HUES6 (cell line): ENCODE data around the gene ATP6V1G3.

Experiments
- H3K27ac ChIP-seq: 2 replicates; pipeline ENCODE4 v1.7.0; 2013; ENCODE audit warnings: low read depth, mild to moderate bottlenecking, low read length, inconsistent platforms
- H3K27me3 ChIP-seq: 2 replicates; pipeline ENCODE4 v1.6.1; 2013; ENCODE audit warnings: low read length; ENCODE audit not compliant: control insufficient read depth, insufficient read depth
- H3K36me3 ChIP-seq: 2 replicates; pipeline ENCODE4 v1.6.1; 2013; ENCODE audit warnings: low read length; ENCODE audit not compliant: control insufficient read depth, insufficient read depth
- H3K4me1 ChIP-seq: 2 replicates; pipeline ENCODE4 v1.6.1; 2013; ENCODE audit warnings: low read length; ENCODE audit not compliant: control insufficient read depth, insufficient read depth
- H3K4me3 ChIP-seq: 2 replicates; pipeline ENCODE4 v1.5.1; 2013; ENCODE audit warnings: low read depth, low read length
- H3K9ac ChIP-seq: one replicate; pipeline ENCODE4 v1.6.1; 2013; ENCODE audit warnings: mild to moderate bottlenecking, low read length
- H3K9me3 ChIP-seq: 2 replicates; pipeline ENCODE4 v1.6.1; 2013; ENCODE audit warnings: low read depth, low read length; ENCODE audit not compliant: control insufficient read depth, insufficient read depth

Gene ATP6V1G3

DNA sequence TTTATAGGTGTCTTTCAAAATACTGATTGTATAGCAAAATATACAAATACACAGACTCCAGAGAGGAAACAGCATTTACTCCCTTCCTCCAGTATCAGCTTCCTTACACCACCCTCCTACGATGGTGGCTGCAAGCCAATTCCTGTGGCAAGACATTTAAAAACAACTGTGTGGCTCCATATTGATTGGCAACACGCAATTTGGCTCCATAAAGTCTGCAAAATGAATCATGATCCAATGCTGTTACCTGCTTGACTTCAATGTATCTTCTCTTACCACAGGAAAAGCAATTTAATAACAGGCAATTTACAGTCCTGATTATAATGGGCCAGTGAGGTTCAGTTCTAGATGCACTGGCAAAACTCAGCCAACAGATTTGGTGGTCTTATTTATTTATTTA lies 19.7 kb upstream of the ATP6V1G3 start:
- Histone ChIP-seq H3K4me1 (peaks cover 4% of the 10 kb centered on the region), H3K9me3 (no peaks in the 10 kb centered on the region), H3K27me3 (no peaks in the 10 kb centered on the region), H3K27ac (no peak overlapping the region), H3K9ac (no peak overlapping the region), H3K4me3 (no peak overlapping the region), H3K36me3 (no peaks in the 10 kb centered on the region)

DNA sequence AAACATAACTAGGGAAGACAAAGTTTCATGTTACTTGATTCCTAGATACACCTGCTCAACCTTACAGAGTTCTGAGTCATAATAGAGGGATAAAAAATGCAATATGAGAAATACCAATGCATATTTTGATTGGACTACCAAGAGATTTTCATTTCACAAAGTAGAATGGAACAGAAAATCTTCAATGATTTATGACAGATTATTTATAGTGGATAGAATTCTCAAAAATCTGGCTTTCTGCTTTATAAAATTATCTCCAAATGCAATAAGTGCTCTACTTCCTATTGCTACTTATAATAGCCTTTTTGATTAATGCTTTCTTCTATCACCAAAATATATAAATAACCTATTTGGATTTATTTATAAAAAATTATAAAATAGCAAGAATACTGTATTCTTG lies 18.9 kb upstream of the ATP6V1G3 start:
- H3K4me3 ChIP-seq, result no peak overlapping the region
- H3K27ac ChIP-seq, result no peak overlapping the region
- peaks cover 4% of the 10 kb centered on the region for H3K4me1 ChIP-seq
- no peaks in the 10 kb centered on the region for H3K27me3 ChIP-seq
- no peaks in the 10 kb centered on the region for H3K9me3 ChIP-seq
- H3K9ac ChIP-seq, result no peak overlapping the region
- H3K36me3 ChIP-seq, result no peaks in the 10 kb centered on the region

DNA sequence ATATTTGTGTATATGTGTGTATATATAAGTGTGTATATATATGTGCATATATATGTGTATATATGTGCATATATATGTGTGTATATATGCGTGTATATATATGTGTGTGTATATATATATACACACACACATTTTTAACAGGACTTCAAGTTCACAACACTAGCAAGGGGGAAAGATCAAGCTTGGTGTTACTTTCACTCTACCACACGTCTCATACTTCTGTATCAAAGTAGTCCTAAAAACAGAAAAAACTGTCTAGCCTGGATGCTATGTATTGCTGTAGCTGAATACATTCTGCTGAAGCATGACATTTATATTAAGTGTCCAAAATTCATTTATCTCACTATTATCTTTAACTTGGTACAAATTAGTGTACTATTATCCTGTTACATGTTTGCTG lies 17.9 kb upstream of the ATP6V1G3 start:
- Histone ChIP-seq H3K9me3 (no peaks in the 10 kb centered on the region), H3K9ac (no peak overlapping the region), H3K4me1 (no peaks in the 10 kb centered on the region), H3K27me3 (no peaks in the 10 kb centered on the region), H3K4me3 (no peak overlapping the region), H3K36me3 (no peaks in the 10 kb centered on the region), H3K27ac (no peak overlapping the region)

DNA sequence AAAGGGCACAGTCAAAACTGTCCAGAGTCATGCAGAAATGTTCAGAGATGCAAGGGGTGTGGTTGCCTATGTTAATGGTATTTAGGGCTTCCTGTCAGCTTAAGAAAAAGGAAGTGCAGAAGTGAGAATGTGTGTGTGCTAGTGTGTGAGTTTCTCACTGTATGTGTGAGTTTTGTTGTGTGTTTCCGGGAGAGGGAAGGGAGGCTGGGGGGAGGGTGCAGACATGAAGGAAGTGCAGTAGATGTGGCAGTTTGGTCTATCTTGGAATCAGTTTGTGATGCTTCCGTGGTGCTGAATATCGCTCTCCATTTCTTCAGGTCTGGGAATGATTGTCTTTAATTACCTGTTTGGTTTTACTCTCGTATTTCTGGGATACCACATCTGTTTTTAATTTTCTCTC lies 16.5 kb upstream of the ATP6V1G3 start:
- Histone ChIP-seq H3K27ac (no peak overlapping the region), H3K4me1 (no peaks in the 10 kb centered on the region), H3K27me3 (no peaks in the 10 kb centered on the region), H3K4me3 (no peak overlapping the region), H3K36me3 (no peaks in the 10 kb centered on the region), H3K9me3 (no peaks in the 10 kb centered on the region), H3K9ac (no peak overlapping the region)

DNA sequence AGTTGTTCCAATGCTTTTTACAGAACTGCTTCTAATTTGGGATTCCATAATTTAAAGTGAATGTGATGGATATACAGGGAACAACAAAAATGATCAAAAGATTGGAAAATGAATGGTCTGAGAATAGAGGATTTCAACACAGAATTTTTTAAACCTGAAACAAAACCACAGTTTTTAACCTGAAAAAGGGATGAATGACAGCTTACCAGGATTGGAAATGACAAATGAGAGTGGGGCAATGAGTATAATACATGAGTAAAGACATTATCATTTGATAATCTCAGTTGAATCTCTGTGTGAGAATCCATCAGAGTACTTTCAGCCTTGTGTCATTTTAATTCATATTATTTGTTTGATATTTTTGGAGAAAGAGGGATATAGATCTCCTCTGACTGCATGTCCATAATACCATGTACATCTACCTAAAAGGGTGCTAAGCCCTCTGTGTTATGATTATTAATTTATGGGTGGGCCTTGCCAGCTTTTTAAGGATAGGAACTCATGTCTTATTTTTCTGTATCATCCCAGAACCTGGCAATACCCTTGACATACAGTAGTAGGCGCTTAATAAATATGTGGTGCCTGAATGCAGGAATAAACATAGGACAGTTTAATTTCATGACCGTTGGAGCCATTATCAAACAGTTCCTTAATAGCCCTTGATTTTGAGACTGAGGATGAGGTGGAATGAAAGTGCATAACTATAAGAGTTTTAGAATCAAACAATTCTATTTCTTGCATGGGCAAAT lies 12.4 kb upstream of the ATP6V1G3 start:
- H3K36me3 ChIP-seq, result no peaks in the 10 kb centered on the region
- H3K4me3 ChIP-seq, result no peak overlapping the region
- H3K9me3 ChIP-seq, result no peaks in the 10 kb centered on the region
- no peaks in the 10 kb centered on the region for H3K4me1 ChIP-seq
- no peak overlapping the region for H3K27ac ChIP-seq
- H3K27me3 ChIP-seq, result no peaks in the 10 kb centered on the region
- H3K9ac ChIP-seq, result no peak overlapping the region

GRCh38 chr1:198550941-198551524 lies 10.6 kb upstream of the ATP6V1G3 start:
- no peaks in the 10 kb centered on the region for H3K4me1 ChIP-seq
- H3K36me3 ChIP-seq, result no peaks in the 10 kb centered on the region
- H3K9ac ChIP-seq, result no peak overlapping the region
- H3K4me3 ChIP-seq, result no peak overlapping the region
- H3K27ac ChIP-seq, result no peak overlapping the region
- H3K9me3 ChIP-seq, result no peaks in the 10 kb centered on the region
- H3K27me3 ChIP-seq, result no peaks in the 10 kb centered on the region

DNA sequence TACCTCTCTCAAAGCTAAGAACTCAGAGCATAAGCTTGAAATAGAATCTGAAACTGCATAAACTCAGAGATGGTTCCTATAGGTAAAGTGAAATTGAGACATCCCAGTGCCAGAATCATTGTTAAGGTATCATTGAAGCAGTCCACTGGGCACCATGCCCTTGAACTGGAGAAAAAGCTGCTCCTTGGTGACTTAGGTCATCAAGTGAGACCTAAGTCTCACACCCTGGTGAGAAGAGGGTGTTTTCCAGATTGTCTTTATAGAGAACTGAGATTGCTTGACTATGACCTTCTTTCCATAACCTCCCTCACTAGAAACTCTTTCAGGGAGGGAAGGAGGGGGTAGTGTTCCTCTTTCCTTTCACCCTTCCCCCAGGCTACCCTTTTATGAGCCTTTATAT lies 9.4 kb upstream of the ATP6V1G3 start:
- Histone ChIP-seq H3K27me3 (no peaks in the 10 kb centered on the region), H3K9ac (no peak overlapping the region), H3K4me1 (no peaks in the 10 kb centered on the region), H3K9me3 (no peaks in the 10 kb centered on the region), H3K36me3 (no peaks in the 10 kb centered on the region), H3K4me3 (no peak overlapping the region), H3K27ac (no peak overlapping the region)

GRCh38 chr1:198548890-198549289 lies 8.4 kb upstream of the ATP6V1G3 start:
- no peak overlapping the region for H3K27ac ChIP-seq
- no peaks in the 10 kb centered on the region for H3K9me3 ChIP-seq
- no peaks in the 10 kb centered on the region for H3K4me1 ChIP-seq
- H3K27me3 ChIP-seq, result no peaks in the 10 kb centered on the region
- no peak overlapping the region for H3K4me3 ChIP-seq
- no peaks in the 10 kb centered on the region for H3K36me3 ChIP-seq
- no peak overlapping the region for H3K9ac ChIP-seq

DNA sequence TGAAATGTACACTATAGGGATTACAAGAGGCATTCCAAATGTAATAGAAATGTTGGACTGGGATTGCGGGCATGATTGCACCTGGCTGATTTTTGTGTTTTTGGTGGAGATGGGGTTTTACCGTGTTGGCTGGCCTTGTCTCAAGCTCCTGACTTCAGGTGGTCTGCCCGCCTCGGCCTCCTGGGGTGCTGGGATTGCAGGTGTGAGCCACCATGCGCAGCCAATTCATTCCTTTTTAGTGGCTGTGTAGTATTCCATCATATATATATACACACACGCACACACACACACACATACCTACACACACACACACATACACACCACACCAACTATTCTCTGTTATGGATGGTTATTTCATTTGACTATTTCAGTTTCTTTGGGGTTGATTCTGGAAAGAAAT lies 4.7 kb upstream of the ATP6V1G3 start:
- Histone ChIP-seq H3K4me3 (no peak overlapping the region), H3K9ac (no peak overlapping the region), H3K4me1 (no peaks in the 10 kb centered on the region), H3K27ac (no peak overlapping the region), H3K27me3 (no peaks in the 10 kb centered on the region), H3K36me3 (no peaks in the 10 kb centered on the region), H3K9me3 (no peaks in the 10 kb centered on the region)

DNA sequence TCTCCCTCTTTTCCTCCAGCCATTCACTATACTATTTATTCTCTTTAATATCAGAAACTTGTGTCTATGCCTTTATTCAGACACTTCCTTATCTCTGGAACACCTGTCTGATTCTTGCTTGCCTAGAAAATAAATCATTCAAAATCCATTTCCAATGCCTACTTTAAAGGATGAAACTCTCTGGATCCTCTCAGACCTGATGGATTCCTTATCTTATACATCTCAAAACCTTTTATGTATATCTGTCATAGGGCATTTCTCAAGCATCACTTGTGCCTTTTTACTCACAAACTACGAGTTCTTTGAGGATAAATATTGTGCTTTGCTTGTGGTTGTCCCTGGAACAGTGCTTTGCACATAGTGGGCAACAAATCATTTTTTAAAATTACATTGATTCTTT lies 3.8 kb upstream of the ATP6V1G3 start:
- Histone ChIP-seq H3K4me1 (no peaks in the 10 kb centered on the region), H3K4me3 (no peak overlapping the region), H3K36me3 (no peaks in the 10 kb centered on the region), H3K9ac (no peak overlapping the region), H3K27me3 (no peaks in the 10 kb centered on the region), H3K27ac (no peak overlapping the region), H3K9me3 (no peaks in the 10 kb centered on the region)

GRCh38 chr1:198543670-198544260 lies 3.3 kb upstream of the ATP6V1G3 start:
- H3K36me3 ChIP-seq, result no peaks in the 10 kb centered on the region
- H3K9ac ChIP-seq, result no peak overlapping the region
- H3K9me3 ChIP-seq, result no peaks in the 10 kb centered on the region
- no peaks in the 10 kb centered on the region for H3K27me3 ChIP-seq
- no peak overlapping the region for H3K27ac ChIP-seq
- no peak overlapping the region for H3K4me3 ChIP-seq
- H3K4me1 ChIP-seq, result no peaks in the 10 kb centered on the region
